ENCODE data around the gene GSTA3.
"Not testable (repeated sequence)": the region's sequence is repeated elsewhere in the genome, so short reads cannot be mapped to it uniquely, and the experiment has no call there.

Gene GSTA3

DNA sequence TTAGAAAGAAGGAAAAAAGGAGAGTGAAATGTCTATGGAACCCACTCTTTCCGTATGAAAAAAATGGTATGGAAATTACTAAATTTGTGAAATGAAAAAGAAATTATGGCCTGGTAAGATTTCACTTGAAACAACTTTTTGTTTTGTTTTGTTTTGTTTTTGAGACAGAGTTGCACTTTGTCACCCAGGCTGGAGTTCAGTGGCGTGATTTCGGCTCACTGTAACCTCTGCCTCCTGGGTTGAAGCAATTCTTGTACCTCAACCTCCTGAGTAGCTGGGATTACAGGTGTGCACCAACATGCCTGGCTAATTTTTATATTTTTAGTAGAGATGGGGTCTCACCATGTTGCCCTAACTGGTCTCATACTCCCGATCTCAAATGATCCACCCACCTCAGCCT, 51.1 kb downstream of the GSTA3 start:
- DNase-seq (ENCODE audit: low read depth): no peak
- no peak overlapping the region for H3K4me3 ChIP-seq (ENCODE audit: low read depth, low read length)
- TF ChIP-seq, protein P1, sequence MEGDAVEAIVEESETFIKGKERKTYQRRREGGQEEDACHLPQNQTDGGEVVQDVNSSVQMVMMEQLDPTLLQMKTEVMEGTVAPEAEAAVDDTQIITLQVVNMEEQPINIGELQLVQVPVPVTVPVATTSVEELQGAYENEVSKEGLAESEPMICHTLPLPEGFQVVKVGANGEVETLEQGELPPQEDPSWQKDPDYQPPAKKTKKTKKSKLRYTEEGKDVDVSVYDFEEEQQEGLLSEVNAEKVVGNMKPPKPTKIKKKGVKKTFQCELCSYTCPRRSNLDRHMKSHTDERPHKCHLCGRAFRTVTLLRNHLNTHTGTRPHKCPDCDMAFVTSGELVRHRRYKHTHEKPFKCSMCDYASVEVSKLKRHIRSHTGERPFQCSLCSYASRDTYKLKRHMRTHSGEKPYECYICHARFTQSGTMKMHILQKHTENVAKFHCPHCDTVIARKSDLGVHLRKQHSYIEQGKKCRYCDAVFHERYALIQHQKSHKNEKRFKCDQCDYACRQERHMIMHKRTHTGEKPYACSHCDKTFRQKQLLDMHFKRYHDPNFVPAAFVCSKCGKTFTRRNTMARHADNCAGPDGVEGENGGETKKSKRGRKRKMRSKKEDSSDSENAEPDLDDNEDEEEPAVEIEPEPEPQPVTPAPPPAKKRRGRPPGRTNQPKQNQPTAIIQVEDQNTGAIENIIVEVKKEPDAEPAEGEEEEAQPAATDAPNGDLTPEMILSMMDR (IDR thresholded peaks at IDR 0.05; ENCODE audit: control insufficient read depth, extremely low read depth, insufficient read depth): no peak

DNA sequence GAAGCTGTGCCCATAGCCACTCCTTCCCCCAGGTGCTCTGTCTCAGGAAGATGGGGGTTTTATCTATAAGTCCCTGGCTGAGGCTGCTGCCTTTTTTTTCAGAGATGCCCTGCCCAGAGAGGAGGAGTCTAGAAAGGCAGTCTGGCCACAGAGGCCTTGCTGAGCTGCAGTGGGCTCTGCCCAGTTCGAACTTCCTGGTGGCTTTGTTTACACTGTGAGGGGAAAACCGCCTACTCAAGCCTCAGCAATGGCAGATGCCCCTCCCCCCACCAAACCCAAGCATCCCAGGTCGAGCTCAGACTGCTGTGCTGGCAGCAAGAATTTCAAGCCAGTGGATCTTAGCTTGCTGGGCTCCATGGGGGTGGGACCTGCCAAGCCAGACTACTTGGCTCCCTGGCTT, 53.4 kb downstream of the GSTA3 start:
- not testable (repeated sequence) for DNase-seq (ENCODE audit: low read depth); H3K4me3 ChIP-seq (ENCODE audit: low read depth, low read length)

DNA sequence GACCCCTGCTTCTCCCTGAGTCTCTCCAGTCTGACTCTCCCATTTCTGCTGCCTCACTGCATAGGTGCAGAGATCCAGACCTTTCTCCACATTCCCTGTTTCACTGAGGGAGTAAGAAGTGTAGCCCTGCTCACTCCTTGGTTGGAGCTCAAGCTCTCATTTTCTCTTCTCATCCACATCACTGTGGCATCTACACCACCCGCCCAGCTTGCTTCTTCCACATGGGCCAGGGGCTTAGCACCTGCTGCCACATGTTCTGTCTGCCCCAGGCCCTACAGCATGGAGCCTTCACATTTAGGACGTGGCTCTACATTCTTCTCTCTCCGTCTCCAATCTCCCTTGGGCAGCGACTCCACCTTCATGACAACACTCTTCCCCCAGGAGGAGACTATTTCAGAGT, 60.4 kb downstream of the GSTA3 start:
- TF ChIP-seq, protein P1 (IDR thresholded peaks at IDR 0.05; ENCODE audit: control insufficient read depth, extremely low read depth, insufficient read depth): no peak
- DNase-seq (ENCODE audit: low read depth): no peak
- no peak overlapping the region for H3K4me3 ChIP-seq (ENCODE audit: low read depth, low read length)
